ENCODE measurements around the gene HBZ. TPM values are rescaled to one million over a fixed set of nuclear protein-coding genes. Genes with fewer than 3 reads are reported as not detected.
A peak's percentile ranks its signal among the peaks of the same experiment; 100 is the strongest.

Gene HBZ
- total RNA-seq, 2 experiments from 2014 or later = not detected

DNA sequence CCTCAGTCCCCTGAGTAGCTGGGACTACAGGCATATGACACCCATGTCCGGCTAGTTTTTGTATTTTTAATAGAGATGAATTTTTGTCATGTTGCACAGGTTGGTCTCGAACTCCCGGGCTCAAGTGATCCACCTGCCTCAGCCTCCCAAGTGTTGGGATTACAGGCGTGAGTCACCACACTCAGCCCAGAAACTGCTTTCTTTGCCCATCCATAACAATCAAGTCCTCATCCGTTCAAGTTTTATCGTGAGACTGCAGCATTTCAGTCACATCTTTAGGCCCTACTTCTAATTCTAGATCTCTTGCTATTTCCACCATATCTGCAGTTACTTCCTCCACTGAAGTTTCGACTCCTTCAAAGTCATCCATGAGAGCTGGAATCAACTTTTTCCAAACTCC, 20.3 kb upstream of the HBZ start:
- CTCF ChIA-PET = no interaction called here
- Histone ChIP-seq H3K9me3 (ENCODE audit: control insufficient read depth in 1 of 2, insufficient read depth in 1 of 2, low read length in 2 of 2) (no peaks in the 10 kb centered on the region), H3K27me3 (ENCODE audit: control insufficient read depth in 1 of 2, insufficient read depth in 2 of 2, low read length in 2 of 2) (no peaks in the 10 kb centered on the region), H3K27ac (ENCODE audit: low read depth in 1 of 2, low read length in 2 of 2) (no peak overlapping the region), H3K36me3 (ENCODE audit: insufficient read depth, low read length) (no peaks in the 10 kb centered on the region), H3K4me3 (ENCODE audit: low read length) (no peak overlapping the region), H3K4me1 (ENCODE audit: insufficient read depth, low read length) (peaks cover 8% of the 10 kb centered on the region)
- POLR2A ChIA-PET = no interaction called here
- DNase-seq (no peak), ATAC-seq (ENCODE audit: poor library complexity) (no peak)
- H3K36me3 Mint-ChIP-seq (ENCODE audit: low read depth) = peaks cover 18% of the 10 kb centered on the region
- H3K9me3 Mint-ChIP-seq = no peaks in the 10 kb centered on the region
- TF ChIP-seq CTCF (IDR thresholded peaks at IDR 0.05) = no peak
- H3K27ac Mint-ChIP-seq = no peak overlapping the region
- no peaks in the 10 kb centered on the region for H3K27me3 Mint-ChIP-seq
- H3K4me3 Mint-ChIP-seq = no peak overlapping the region
- intact Hi-C loops (cut with DNase I, micrococcal nuclease) = no loop called here
- peaks cover 52% of the 10 kb centered on the region for H3K4me1 Mint-ChIP-seq (ENCODE audit: low read depth)

- no peak overlapping the region for H3K27ac Mint-ChIP-seq
- CTCF ChIA-PET = no interaction called here
Measured at GRCh38 chr16:133716-134115, 18.7 kb upstream of the HBZ start.

GRCh38 chr16:138049-138417, 14.4 kb upstream of the HBZ start:
- intact Hi-C loops (cut with DNase I, micrococcal nuclease) = loop anchor here in 1 of 2 experiments (2.0 kb wide), 2 partner anchors 97 to 215 kb away; partner anchors contain the start of genes AXIN1 and FAM234A
- no peaks in the 10 kb centered on the region for H3K27me3 Mint-ChIP-seq
- POLR2A ChIA-PET = interaction anchor here (1.0 kb wide), 1 partner anchor 10 kb away, joined by 3 read pairs; no protein-coding TSS in a partner anchor
- H3K4me3 Mint-ChIP-seq = peak overlapping the region; percentile 89
- H3K4me1 Mint-ChIP-seq (ENCODE audit: low read depth) = peaks cover 25% of the 10 kb centered on the region
- peak overlapping the region; percentile 66 for H3K4me3 ChIP-seq (ENCODE audit: low read length)
- peak overlapping the region in 1 of 2 donors; percentile 46 for H3K27ac ChIP-seq (ENCODE audit: low read depth in 1 of 2, low read length in 2 of 2)
- no peak for ATAC-seq (ENCODE audit: poor library complexity)
- CTCF ChIA-PET = interaction anchor here (1.1 to 1.5 kb wide), 2 partner anchors 31 to 72 kb away, joined by 3 to 5 read pairs; no protein-coding TSS in a partner anchor
- H3K36me3 Mint-ChIP-seq (ENCODE audit: low read depth) = peaks cover 5% of the 10 kb centered on the region
- no peaks in the 10 kb centered on the region for H3K36me3 ChIP-seq (ENCODE audit: insufficient read depth, low read length)
- H3K9me3 ChIP-seq (ENCODE audit: control insufficient read depth in 1 of 2, insufficient read depth in 1 of 2, low read length in 2 of 2) = no peaks in the 10 kb centered on the region
- peaks cover 17% of the 10 kb centered on the region for H3K4me1 ChIP-seq (ENCODE audit: insufficient read depth, low read length)
- TF ChIP-seq CTCF (IDR thresholded peaks at IDR 0.05) = no peak
- H3K27me3 ChIP-seq (ENCODE audit: control insufficient read depth in 1 of 2, insufficient read depth in 2 of 2, low read length in 2 of 2) = no peaks in the 10 kb centered on the region
- DNase-seq = peak in 12 of 14 experiments; percentile 7 to 56 (median 20)
- no peaks in the 10 kb centered on the region for H3K9me3 Mint-ChIP-seq
- H3K27ac Mint-ChIP-seq = peak overlapping the region; percentile 95

More at GRCh38 chr16:133716-134115, 18.7 kb upstream of the HBZ start:
- Mint-ChIP-seq H3K27me3 (no peaks in the 10 kb centered on the region), H3K36me3 (ENCODE audit: low read depth) (peaks cover 18% of the 10 kb centered on the region), H3K9me3 (no peaks in the 10 kb centered on the region), H3K4me3 (no peak overlapping the region), H3K4me1 (ENCODE audit: low read depth) (peaks cover 55% of the 10 kb centered on the region)
- intact Hi-C loops (cut with DNase I, micrococcal nuclease) = no loop called here
- H3K4me3 ChIP-seq (ENCODE audit: low read length) = no peak overlapping the region
- no peak for TF ChIP-seq CTCF (IDR thresholded peaks at IDR 0.05)
- peaks cover 19% of the 10 kb centered on the region for H3K4me1 ChIP-seq (ENCODE audit: insufficient read depth, low read length)
- no peak overlapping the region for H3K27ac ChIP-seq (ENCODE audit: low read depth in 1 of 2, low read length in 2 of 2)
- H3K36me3 ChIP-seq (ENCODE audit: insufficient read depth, low read length) = no peaks in the 10 kb centered on the region
- ATAC-seq (ENCODE audit: poor library complexity) = no peak
- POLR2A ChIA-PET = no interaction called here
- no peaks in the 10 kb centered on the region for H3K9me3 ChIP-seq (ENCODE audit: control insufficient read depth in 1 of 2, insufficient read depth in 1 of 2, low read length in 2 of 2)
- H3K27me3 ChIP-seq (ENCODE audit: control insufficient read depth in 1 of 2, insufficient read depth in 2 of 2, low read length in 2 of 2) = no peaks in the 10 kb centered on the region
- DNase-seq = no peak
